Endothelial cell of umbilical vein (primary cell): ENCODE data around the gene ATP10A. TPM values are rescaled to one million over a fixed set of nuclear protein-coding genes. Genes with fewer than 3 reads are reported as not detected.

Experiments used
- BruUV-seq: library from RNA; stranded (reverse); fragments of 400-500 nt; replicated peaks from 2 replicates; lab custom pipeline; 2021; lab: Mats Ljungman, UMichigan
- CTCF ChIA-PET: fragments of 300-600, 350-600 bp; sonication (Branson Sonifier 250); formaldehyde crosslinking; loops from one replicate; lab custom pipeline; 2021; ENCODE audit warnings: antibody characterized with exemption, inconsistent platforms; lab: Charles Lee
- POLR2A ChIA-PET: fragments of 300-600, 350-600 bp; sonication (Branson Sonifier 250); formaldehyde crosslinking; loops from one replicate; lab custom pipeline; 2021; ENCODE audit warnings: antibody characterized with exemption, inconsistent platforms; lab: Charles Lee
- DNase-seq: peaks from one replicate; pipeline ENCODE4 v3.0.0-alpha.2; 2011; ENCODE audit warnings: low read depth, low spot score
- FAIRE-seq: peaks from 2 replicates; lab custom pipeline; 2011; peaks lifted over from hg19 to GRCh38; lab: Jason Lieb, UNC
- H2AFZ ChIP-seq: 2 replicates; pipeline ENCODE4 v1.6.0; 2012; ENCODE audit warnings: low read depth, low read length, control low read depth, inconsistent platforms
- H3K27ac ChIP-seq: 2 replicates; pipeline ENCODE4 v1.5.1; 2011; ENCODE audit warnings: low read depth, mild to moderate bottlenecking, control low read depth, low read length, moderate library complexity; ENCODE audit not compliant: insufficient read depth
- H3K27me3 ChIP-seq, 2 experiments: 2 replicates each; pipeline versions ENCODE4 v1.6.0 to v1.6.1; 2011; ENCODE audit warnings: low read length in 2 of 2, mixed read lengths in 1 of 2; ENCODE audit not compliant: control insufficient read depth in 2 of 2, insufficient read depth in 2 of 2
- H3K36me3 ChIP-seq, 2 experiments: 2 replicates in 1 of 2; 3 replicates in 1 of 2; pipeline ENCODE4 v1.5.1; 2011; ENCODE audit warnings: low read length in 2 of 2, mild to moderate bottlenecking in 1 of 2, moderate library complexity in 1 of 2; ENCODE audit not compliant: control insufficient read depth in 2 of 2, insufficient read depth in 2 of 2; ENCODE audit errors: extremely low read depth in 1 of 2
- H3K4me1 ChIP-seq: 3 replicates; pipeline ENCODE4 v1.5.1; 2011; ENCODE audit warnings: mild to moderate bottlenecking, low read length; ENCODE audit not compliant: control insufficient read depth, insufficient read depth; ENCODE audit errors: extremely low read depth
- H3K4me2 ChIP-seq: 2 replicates; pipeline ENCODE4 v1.6.1; 2011; ENCODE audit warnings: low read length, control low read depth, mixed read lengths; ENCODE audit not compliant: insufficient read depth
- H3K4me3 ChIP-seq, 3 experiments: fragments of 200-600 bp in 1 of 3; sonication (generic), shearing (Covaris generic) in 1 of 3; replicated peaks in 1 of 3; 2 replicates each; pipeline ENCODE4 v1.5.1; 2011 to 2016; ENCODE audit warnings: control low read depth in 3 of 3, low read length in 3 of 3, mild to moderate bottlenecking in 2 of 3, inconsistent platforms in 1 of 3, low read depth in 1 of 3, moderate library complexity in 1 of 3; ENCODE audit not compliant: insufficient read depth in 1 of 3
- H3K79me2 ChIP-seq: 2 replicates; pipeline ENCODE4 v1.6.0; 2012; ENCODE audit warnings: low read length, inconsistent platforms; ENCODE audit not compliant: control insufficient read depth, insufficient read depth
- H3K9ac ChIP-seq: replicated peaks from 2 replicates; pipeline ENCODE3; 2011; ENCODE audit warnings: low read length, control low read depth; ENCODE audit not compliant: insufficient read depth; ENCODE audit errors: extremely low read depth
- H3K9me1 ChIP-seq: replicated peaks from 3 replicates; pipeline ENCODE4 v1.6.0; 2011; ENCODE audit warnings: mild to moderate bottlenecking, low read length; ENCODE audit not compliant: control insufficient read depth, insufficient read depth; ENCODE audit errors: extremely low read depth
- H3K9me3 ChIP-seq: replicated peaks from 2 replicates; pipeline ENCODE4 v1.5.1; 2012; ENCODE audit warnings: low read length, inconsistent platforms; ENCODE audit not compliant: control insufficient read depth, insufficient read depth
- H4K20me1 ChIP-seq: replicated peaks from 2 replicates; pipeline ENCODE3; 2011; ENCODE audit warnings: mild to moderate bottlenecking, low read length; ENCODE audit not compliant: control insufficient read depth, insufficient read depth; ENCODE audit errors: extremely low read depth
- EZH2 ChIP-seq: IDR thresholded peaks from 2 replicates; pipeline ENCODE4 v1.6.1; 2012; ENCODE audit warnings: borderline replicate concordance, low read depth, mild to moderate bottlenecking, moderate library complexity, low read length, inconsistent platforms; ENCODE audit not compliant: severe bottlenecking
- FOS ChIP-seq: IDR thresholded peaks from 2 replicates; pipeline ENCODE4 v1.6.1; 2011; ENCODE audit warnings: mild to moderate bottlenecking, low read length, moderate library complexity, borderline replicate concordance; ENCODE audit not compliant: insufficient read depth
- GATA2 ChIP-seq: IDR thresholded peaks from 2 replicates; pipeline ENCODE4 v1.7.0; 2011; ENCODE audit warnings: low read depth, mild to moderate bottlenecking, moderate library complexity, mixed read lengths, low read length; ENCODE audit not compliant: insufficient read length, insufficient read depth
- JUN ChIP-seq: IDR thresholded peaks from 2 replicates; pipeline ENCODE4 v1.6.1; 2011; ENCODE audit warnings: borderline replicate concordance, low read depth; ENCODE audit not compliant: insufficient read length, insufficient read depth
- MAX ChIP-seq: IDR thresholded peaks from 2 replicates; pipeline ENCODE4 v1.6.1; 2011; ENCODE audit not compliant: insufficient read depth, insufficient read length
- MYC ChIP-seq: IDR thresholded peaks from one replicate; pipeline ENCODE4 v1.6.1; 2011; ENCODE audit warnings: mild to moderate bottlenecking, low read depth, low read length
- POLR2A ChIP-seq: IDR thresholded peaks from 2 replicates; pipeline ENCODE4 v1.6.1; 2012; ENCODE audit warnings: low read depth, mild to moderate bottlenecking, control low read depth, low read length
- POLR2AphosphoS5 ChIP-seq: IDR thresholded peaks from 2 replicates; pipeline ENCODE4 v1.6.1; 2012; ENCODE audit warnings: low read depth, mild to moderate bottlenecking, control low read depth, low read length, moderate library complexity; ENCODE audit not compliant: insufficient read depth
- dilution Hi-C: fragments of 300-500 bp; cut with MboI; formaldehyde crosslinking; loops from one replicate; pipeline ENCODE4 v1.15.0; 2019; ENCODE audit warnings: low sequenced_read_pairs; ENCODE audit not compliant: extremely low pct_ligation_motif_present
- intact Hi-C: fragments of 100-400 bp; cut with micrococcal nuclease; formaldehyde crosslinking; loops from one replicate; pipeline ENCODE4 v1.10.0; 2022
- polyA plus RNA-seq, 4 experiments: library from polyadenylated mRNA; depleted of rRNA in 3 of 4; stranded (reverse) in 3 of 4; unstranded in 1 of 4; fragments of >200 nt; gene quantifications; 2 replicates each; pipeline versions ENCODE4 v1.2.1 to v1.2.3, GENCODE V29; 2011 to 2012; ENCODE audit warnings: missing spikeins in 1 of 4
- total RNA-seq: library from RNA; stranded (reverse); gene quantifications from 2 replicates; pipeline ENCODE4 v1.2.3, GENCODE V29; 2021
- TF ChIP-seq, protein P1 (sequence below), 2 donors: IDR thresholded peaks; 1 replicate in 1 of 2; 2 replicates in 1 of 2; pipeline ENCODE4 v1.5.1; 2011; ENCODE audit warnings: low read length in 2 of 2, mild to moderate bottlenecking in 2 of 2, moderate library complexity in 2 of 2, control low read depth in 1 of 2, inconsistent platforms in 1 of 2, low read depth in 1 of 2; ENCODE audit not compliant: insufficient read depth in 1 of 2; ENCODE audit errors: extremely low read depth in 1 of 2

The ATP10A gene
- total and polyA plus RNA-seq, 2 donors (not counting 3 experiments of a cell fraction or from before 2014, with no cell fraction given): not detected

- Histone ChIP-seq H3K9me3 (no peaks in the 10 kb centered on the region), H3K4me2 (no peak overlapping the region), H3K9me1 (no peaks in the 10 kb centered on the region), H3K9ac (no peak overlapping the region), H3K27ac (no peak overlapping the region), H3K36me3 (no peaks in the 10 kb centered on the region), H3K4me3 (no peak overlapping the region), H3K4me1 (no peaks in the 10 kb centered on the region), H2AFZ (no peak overlapping the region), H3K79me2 (no peaks in the 10 kb centered on the region), H3K27me3 (no peaks in the 10 kb centered on the region), H4K20me1 (no peaks in the 10 kb centered on the region)
- TF ChIP-seq FOS (no peak), EZH2 (no peak), MAX (no peak), JUN (no peak), POLR2A (no peak), POLR2AphosphoS5 (no peak), GATA2 (no peak), MYC (no peak)
- TF ChIP-seq, protein P1, sequence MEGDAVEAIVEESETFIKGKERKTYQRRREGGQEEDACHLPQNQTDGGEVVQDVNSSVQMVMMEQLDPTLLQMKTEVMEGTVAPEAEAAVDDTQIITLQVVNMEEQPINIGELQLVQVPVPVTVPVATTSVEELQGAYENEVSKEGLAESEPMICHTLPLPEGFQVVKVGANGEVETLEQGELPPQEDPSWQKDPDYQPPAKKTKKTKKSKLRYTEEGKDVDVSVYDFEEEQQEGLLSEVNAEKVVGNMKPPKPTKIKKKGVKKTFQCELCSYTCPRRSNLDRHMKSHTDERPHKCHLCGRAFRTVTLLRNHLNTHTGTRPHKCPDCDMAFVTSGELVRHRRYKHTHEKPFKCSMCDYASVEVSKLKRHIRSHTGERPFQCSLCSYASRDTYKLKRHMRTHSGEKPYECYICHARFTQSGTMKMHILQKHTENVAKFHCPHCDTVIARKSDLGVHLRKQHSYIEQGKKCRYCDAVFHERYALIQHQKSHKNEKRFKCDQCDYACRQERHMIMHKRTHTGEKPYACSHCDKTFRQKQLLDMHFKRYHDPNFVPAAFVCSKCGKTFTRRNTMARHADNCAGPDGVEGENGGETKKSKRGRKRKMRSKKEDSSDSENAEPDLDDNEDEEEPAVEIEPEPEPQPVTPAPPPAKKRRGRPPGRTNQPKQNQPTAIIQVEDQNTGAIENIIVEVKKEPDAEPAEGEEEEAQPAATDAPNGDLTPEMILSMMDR (IDR thresholded peaks at IDR 0.05; ENCODE audit: extremely low read depth in 1 of 2, insufficient read depth in 1 of 2, low read depth in 1 of 2, low read length in 2 of 2): no peak
- no peak for FAIRE-seq
- dilution Hi-C loops: no loop called here
- ChIA-PET CTCF (no interaction called here), POLR2A (no interaction called here)
- no TSS peak for BruUV-seq
- intact Hi-C loops: no loop called here
- DNase-seq: no peak
These were observed 47.7 kb upstream of the ATP10A start for GRCh38 chr15:25910832-25911231.
